Dedifferentiated amniotic fluid mesenchymal stem cell (primary cell): Measurements from ENCODE around the gene APOL2.
"Not testable (repeated sequence)": the region's sequence is repeated elsewhere in the genome, so short reads cannot be mapped to it uniquely, and the experiment has no call there.

Source experiments
- DNase-seq: peaks from one replicate; pipeline ENCODE4 v3.0.0-alpha.2; 2016; ENCODE audit errors: extremely low spot score

The APOL2 gene

DNA sequence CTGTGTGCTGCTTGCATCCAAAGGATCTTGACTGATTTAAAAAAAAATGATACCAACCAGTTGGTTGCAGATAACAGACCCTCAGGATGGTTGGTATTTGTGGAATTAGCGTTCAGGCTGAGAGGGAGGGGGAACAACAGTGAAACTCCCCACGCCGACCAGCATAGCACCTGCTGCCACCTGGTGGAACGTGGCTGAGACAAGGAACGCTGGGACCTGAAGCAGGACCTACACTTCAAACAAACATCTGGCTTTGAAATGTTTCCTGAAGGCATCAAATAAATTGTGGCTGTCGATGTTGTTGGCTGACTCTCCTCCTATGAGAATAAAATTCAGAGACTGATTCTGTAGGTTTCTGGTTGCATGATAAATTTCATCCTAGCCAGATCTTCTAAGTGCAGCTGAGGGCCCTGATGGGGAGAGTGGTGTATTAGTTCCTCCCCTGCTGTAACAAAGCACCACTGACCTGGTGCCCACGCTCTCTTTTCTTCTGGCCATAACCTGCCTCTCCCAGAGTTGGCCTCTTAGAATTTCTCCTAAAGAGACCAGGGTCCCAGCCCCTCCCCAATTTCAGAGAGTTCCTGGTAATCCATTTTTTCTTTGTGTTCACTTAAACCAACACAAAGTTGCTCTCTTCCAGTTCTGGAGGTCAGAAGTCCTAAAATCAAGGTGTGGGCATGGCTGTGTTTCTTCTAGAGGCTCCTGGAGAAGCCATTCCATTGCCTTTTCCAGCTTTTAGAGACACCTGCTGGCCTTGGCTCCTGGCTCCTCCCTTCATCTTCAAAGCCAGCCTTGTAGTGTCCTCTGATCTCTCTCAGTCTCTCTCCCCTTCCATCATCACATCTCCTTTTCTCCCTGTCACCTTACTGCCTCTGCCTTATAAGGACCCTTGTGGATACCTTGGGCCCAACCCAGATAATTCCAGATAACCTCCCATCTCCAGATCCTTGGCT is 17.3 kb downstream of the APOL2 start:
- no peak for DNase-seq

DNA sequence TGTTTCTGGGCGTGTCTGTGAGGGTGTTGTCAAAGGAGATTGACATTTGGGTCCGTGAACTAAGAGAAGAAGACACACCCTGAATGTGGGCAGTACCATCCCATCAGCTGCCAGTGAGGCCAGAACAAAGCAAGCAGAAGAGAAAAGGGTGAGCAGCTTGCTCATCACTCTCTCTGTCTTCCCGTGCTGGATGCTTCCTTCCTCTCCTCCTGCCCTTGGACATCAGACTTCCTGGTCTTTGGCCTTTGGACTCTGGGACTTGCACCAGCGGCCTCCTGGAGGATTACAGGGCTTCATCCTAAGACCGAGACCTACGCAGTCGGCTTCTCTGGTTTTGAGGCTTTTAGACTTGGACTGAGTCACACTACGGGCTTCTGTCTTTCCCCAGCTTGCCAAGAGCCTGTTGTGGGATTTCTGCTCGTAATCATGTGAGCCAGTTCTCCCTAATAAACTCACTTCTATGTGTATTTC is 18.8 kb downstream of the APOL2 start:
- DNase-seq, result no peak

DNA sequence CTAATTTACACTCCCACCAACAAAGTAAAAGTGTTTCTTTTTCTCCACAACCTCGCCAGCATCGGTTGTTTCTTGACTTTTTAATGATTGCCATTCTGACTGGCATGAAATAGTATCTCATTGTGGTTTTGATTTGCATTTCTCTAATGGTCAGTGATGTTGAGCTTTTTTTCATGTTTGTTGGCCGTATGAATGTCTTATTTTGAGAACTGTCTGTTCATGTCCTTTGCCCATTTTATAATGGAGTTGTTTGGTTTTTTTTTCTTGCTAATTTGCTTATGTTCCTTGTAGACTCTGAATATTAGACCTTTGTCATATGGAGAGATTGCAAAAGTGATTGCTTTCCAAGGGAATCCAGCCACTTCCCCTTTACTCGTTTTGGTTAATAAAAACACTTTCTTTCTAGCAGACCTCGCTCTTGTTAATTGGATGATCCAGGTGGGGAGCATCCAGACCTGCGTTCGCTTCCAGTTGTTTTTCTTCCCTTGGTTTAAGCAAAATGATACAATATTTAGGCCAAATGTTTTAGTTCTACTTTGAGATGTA is 20.6 kb downstream of the APOL2 start:
- no peak for DNase-seq

DNA sequence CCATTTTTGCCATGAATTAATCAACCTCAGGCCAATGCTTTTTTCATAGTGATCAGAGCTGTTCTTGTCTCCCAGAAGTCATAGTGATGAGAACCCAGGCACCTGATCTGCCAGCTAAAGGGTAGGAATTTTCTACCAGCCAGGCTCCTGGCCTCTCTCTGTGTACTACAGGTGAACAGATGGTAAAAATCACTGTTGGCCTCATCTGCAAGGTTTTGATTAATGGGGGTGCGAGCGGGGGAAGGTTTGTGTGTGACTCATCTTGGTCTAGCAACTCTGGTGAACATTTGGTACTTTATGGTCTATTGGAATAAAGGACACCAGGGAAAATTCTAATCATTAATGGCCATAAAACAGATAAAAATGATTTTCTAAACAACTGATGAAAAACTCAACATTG is 23.3 kb downstream of the APOL2 start:
- DNase-seq, result no peak

DNA sequence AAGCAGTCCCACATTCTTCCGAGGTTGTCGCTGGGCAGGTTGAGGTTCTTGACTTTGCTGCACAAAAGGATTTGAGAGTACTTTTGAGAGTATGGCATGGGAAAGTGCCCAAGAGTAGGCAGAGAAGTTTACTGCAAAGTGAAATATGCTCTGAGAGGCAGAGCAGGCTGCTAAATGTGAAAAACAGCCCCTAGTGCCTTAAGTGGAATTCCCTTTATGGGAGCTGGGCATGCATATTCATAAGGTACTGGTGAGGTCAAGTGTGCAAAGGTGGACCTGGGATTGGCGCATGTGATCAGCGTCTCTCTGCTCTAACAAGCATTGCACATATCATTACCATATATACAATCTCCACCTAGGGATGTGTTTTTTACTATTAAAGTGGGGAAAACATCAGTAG is 25.7 kb downstream of the APOL2 start:
- DNase-seq, result no peak

DNA sequence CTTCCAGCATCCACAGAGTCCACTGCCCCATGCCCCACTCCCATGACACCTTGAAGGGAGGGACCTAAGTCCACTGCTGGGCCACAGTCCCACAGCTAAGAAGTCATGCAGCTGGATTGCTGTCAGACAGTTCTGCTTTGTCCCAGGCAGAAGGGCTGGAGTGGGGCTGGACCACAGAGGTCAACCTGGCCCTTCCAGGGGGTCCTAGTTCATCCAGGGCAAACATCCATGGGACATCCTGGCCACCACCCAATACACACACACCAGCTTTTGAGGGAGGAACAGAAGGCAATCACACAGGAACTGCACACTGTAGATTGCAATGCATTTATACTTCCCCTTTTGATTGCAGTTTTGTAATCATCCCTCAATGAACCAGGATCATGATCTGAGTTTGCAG is 26.4 kb downstream of the APOL2 start:
- no peak for DNase-seq

DNA sequence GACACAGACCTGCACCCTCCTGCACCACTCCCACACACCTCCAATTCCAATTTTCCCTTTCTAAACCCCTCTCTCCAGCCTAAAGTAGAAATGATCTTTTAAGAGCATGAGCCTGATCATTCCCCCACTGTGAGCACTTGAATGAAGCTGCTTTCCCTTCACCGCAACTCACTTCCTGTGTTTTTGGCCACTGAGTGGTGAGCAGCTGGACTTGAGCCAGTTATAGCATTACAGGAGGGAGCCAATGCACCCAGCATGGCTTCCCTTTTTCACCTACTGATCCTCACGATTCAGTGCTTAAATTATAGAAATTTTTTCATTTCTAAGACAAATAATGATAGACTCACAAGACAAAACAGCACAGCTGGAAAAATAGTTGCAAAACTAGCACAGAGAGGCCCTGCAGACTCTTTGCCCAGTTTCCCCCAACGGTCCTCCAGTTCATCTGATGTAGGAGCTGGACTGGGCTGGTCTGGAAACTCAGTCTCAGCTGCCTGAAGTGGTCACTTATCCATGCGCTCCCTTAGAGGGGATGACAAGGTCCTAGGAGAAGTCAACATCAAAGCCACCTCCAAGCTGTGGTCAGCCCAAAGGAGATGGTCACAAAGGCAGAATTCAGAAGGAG is 28.0 kb downstream of the APOL2 start:
- no peak for DNase-seq

DNA sequence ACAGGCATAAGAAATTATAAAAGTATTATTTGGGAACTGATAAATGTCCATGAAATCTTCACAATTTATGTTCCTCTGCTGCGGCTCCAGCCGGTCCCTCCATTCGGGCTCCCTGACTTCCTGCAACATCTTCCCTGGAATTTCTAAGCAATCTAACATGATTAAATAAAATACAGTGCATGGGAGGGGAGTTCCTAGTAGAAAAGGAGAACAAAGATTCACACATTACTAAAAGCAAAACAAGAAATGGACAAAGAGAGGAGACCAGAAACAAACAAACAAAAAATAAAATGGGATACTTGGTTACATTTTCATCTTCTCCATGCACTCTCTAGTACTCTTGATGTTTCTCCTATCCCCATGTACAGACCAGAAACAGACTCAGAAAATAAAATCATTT is 29.1 kb downstream of the APOL2 start:
- DNase-seq, result no peak

DNA sequence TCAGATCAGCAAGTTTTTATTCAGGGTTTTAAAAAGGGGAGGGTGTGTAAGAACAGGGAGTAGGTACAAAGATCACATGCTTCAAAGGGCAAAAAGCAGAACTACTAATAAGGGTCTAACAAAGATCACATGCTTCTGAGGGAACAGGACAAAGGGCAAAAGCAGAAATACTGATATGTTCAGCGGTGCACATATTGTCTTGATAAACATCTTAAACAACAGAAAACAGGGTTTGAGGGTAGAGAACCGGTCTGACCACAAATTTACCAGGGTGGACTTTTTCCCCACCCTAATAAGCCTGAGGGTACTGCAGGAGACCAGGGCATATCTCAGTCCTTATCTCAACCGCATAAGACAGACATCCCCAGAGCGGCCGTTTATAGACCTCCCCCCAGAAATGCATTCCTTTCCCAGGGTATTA is 29.8 kb downstream of the APOL2 start:
- not testable (repeated sequence) for DNase-seq

DNA sequence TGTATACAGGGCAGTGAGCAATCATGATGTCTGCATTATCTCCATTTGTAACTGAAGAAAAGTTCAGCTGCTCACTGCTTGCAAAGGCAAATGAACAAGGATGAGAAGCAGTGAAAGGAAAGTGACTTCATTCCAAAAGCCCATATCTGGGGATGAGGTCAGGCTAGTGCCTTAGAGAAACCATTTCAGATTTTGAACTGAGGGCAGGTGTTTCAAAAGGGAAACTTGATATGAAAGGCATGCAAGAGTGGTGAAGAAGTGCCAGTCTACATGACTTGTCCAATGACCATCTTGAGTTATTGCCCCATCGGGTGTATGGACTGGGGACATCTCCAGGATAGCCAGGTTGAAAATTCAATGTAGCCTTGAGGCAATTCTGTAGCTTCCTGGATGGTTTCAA is 30.4 kb downstream of the APOL2 start:
- DNase-seq, result no peak

DNA sequence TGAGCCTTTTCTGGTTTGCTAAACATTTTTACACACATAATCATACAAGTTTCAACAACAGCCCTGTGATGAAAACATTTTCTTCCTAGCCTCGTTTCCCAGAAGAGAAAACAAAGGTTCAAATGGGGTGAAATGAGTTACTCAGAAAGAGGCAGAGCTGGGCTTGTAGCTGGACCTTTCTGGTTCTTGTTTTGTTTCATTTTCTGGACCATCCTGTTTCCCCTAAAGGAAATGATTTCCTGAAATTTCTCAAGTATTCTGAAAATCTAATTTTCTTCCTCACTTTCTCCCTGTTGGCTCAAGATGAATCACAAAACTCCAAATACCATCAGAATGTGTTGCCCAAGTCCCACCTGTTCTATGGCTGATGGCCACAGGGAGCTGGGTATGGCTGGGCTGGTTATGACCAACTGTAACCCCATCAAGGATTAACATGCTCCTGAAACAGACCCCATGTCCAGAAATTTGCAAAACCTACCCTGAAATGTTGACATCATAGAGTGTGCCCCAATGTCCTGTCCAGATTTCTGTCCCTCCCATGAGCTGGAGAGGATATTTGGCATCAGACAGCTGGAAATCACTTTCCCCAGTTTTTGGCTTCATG is 31.1 kb downstream of the APOL2 start:
- no peak for DNase-seq

DNA sequence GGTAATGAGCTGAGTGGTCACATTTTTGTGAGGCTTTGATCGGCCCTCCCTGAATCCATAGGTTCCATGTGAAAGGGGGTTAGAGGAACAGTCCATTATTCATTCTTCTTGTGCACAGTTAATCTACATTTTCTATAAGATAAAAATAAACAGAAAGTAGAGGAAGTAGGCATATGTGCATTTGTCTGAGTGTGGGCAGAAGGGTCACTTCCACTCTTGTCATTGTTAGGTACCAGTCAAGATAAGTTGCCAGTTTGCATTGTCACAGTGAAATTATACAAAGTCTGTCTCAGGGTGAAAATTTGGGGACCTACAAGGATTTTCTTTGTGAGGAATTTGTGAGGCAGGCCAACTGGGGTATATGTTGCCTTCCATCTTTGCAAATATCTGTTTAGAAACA is 33.1 kb downstream of the APOL2 start:
- DNase-seq, result no peak

DNA sequence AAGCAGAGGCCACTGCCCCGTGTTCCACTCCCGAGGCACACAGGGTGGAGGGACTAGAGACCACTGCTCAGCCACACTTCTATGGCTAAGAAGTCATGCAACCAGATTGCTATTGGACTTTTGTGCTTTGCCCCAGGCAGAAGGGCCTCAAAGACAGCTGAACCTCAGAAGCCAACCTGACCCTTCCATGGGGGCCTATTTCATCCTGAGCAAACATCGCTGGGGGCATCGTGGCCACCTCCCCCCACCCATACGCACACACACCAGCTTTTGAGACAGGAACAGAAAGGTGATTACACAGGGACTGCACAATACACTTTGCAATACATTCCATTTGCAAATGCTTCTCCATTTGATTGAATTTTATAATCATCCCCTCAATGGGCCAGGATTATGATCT is 33.8 kb downstream of the APOL2 start:
- DNase-seq, result not testable (repeated sequence)

DNA sequence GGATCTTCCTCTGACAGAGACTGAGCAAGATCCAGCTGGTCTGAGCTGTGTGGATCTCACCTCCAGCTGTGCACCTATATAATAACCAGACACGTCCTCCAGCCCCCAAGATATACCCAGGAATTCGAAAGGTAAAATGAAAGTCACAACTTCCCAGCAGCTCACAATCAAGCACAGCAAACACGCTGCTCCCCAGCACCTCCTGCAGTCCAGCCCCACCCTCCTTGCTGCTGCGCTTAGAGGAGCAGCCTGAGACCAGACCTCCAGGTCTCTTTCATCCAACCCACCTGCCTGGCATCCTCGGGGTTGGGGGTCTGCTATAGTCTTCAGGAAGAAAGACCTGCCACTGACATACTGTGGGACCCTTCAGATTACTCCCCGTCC is 34.7 kb downstream of the APOL2 start:
- DNase-seq, result no peak

DNA sequence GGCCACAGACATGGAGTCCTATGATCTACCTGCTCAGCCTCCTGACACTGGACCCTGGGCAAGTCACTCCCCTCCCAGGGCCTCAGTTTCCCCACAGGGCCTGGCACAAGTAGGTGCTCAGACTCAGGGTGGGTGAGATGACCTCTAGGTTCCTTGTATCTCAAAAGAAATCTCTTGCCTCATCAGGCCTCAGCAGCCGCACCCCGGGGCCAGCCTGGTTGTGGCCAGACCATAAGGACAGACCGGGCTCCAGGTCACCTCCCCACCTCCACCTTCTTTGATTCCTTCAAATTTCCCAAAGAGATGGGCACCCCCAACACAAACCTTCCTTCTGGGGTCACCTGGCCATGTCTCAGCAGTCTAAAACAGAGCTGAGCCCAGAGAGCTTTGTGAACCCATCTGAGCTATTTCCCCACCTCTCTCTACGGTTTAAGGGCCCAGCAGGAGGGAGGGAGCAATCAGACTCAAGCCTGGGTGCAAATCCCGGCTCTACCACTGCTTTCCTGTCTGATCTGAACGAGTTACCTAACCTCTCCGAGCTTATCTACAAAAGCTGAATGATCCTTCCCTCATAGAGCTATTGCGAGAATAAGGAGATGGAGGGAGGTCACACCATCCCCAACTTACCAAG is 35.2 kb downstream of the APOL2 start:
- no peak for DNase-seq

DNA sequence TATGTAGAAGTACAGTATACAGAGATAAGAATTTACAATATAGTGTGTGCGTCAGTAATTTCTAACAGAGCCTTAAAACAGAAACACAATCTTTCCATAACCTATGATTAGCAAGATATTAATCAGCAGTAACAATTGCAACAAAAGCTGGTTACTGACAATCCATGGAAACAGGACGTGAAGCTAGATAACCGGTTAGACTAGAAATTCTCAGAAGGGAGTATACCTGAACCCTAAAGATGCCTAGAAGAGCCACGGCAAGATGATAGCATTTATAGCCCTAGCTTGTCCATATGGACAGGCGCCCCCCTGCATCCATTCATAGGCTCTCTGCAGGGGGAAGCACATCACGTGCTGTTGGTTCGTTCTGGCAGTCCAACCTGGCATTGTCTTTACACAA is 35.9 kb downstream of the APOL2 start:
- DNase-seq, result not testable (repeated sequence)

DNA sequence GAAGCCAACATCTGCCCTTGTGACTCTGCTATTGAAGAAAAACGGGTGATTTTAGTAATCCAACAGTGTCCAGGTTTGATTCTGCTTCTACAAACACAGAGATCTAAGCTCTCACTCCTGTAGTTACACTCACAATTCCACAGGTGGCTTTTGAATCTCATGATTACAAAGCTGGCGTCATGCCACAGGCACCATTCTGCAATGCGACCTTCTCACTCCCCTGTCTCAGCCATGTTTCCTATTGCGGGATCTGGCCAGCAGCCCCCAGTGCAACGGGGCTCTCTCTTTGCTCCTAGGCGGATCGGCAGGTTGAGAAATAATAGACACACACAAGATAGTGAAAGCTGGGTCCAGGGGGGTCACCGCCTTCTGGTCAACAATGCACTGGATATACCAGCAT is 36.4 kb downstream of the APOL2 start:
- DNase-seq, result not testable (repeated sequence)

DNA sequence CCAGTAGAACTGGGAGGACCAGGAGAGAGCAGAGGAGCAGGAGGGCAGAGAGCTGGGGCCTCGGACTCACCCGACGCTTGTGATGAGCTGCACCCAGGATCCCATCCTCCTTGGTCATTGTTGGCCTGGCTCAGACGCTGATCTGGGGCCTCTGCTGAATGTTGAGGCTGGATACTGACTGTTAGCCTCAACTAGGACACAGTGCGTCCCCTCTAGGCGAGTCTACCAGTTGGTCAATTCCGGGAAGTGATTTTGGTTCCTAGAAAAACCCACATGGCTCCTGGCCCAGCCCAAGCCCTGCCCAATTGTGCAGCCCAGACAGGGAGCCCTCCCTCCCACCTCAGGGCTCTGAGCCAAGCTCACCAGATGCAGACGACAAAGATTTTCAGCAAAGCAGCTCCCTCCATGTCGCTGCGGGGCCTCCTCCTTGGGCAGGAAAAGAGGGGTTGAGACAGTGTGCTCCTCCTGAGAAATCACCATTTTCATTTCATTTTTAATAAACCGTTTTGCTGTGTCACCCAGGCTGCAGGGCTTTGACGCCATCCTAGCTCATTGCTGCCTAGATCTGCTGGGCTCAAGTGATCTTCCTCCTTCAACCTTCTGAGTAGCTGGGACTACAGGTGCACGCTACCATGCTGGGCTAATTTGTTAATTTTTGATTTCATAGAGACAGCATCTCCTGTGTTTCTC is 37.6 kb downstream of the APOL2 start, which contains the start of gene APOL4:
Gene APOL4 (minus strand): TSS at position 180 of the 690 bp plus-strand sequence. CDS start 75 bp downstream, at position 105.
- no peak for DNase-seq

DNA sequence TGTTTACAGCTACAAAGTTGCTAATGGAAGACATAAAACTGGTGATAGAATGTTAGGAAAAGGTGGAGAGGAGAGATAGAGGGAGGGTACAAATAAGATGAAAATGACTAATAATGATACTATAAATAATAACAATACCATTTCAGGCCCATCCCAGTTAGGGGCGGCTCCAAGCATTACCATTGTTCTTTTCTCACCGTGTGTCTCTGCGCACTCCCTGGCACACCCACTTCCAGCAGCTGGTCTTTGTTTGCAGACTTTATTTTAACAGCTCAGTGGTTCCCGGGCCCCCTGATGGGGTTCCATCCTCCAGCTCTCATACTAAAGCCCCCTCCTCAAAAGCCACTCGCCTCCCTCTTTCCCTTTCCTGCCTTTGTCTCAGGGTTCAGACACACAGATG is 38.3 kb downstream of the APOL2 start:
- DNase-seq, result not testable (repeated sequence)

DNA sequence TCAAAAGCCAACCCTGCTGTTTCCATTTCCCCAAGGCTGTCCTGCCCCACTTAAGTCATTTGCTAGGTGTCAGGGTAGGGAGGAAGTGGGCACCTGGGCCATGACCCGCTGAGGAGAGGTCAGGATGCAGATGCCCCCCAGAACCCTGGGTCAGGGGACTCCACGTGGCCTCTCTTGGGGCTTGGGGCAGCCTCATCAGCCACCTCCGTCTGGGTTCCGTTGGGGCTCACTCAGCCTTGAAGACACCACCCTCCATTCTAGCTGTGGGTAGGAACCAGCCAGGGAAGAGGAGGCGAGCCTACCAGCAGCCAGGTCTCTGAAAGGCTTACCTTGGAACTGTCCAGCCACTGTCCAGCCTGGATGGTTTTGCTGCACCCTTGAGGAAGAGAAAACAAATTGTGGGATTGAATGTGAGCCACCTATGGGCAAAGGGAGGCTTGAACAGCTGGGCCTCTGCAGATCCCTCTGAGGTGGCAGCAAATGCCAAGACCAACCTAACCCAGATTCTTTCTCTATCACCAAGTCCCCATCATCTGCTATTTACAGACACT is 40.3 kb downstream of the APOL2 start:
- no peak for DNase-seq

DNA sequence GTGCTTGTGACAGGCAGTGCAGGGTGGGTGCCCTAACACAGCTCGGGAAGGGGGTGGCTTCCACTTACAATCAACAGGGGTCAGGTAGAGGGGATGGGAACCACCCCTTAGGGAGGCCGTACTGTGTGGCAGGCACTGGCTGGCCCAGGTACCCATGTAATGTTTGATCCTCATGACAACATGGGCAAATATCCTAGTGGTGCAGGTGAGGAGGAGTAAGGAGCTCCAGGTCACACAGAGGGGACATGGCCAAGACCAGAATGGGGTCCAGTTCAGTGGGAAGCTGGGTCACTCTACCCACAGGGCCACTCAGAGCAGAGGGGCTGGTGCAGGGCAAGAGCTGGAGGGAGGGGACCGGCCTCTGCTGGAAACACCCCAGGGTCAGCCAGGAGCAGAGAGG is 40.8 kb downstream of the APOL2 start:
- DNase-seq, result no peak
